Regular cardiac myocyte (primary cell): ENCODE measurements around the gene ULK3. TPM values are rescaled to one million over a fixed set of nuclear protein-coding genes. Genes with fewer than 3 reads are reported as not detected.

Experiments used
- total RNA-seq: library from RNA; depleted of rRNA; stranded (reverse); fragments of >200 nt; gene quantifications from 2 replicates; pipeline ENCODE4 v1.2.3, GENCODE V29; 2014

ULK3 gene, protein sequence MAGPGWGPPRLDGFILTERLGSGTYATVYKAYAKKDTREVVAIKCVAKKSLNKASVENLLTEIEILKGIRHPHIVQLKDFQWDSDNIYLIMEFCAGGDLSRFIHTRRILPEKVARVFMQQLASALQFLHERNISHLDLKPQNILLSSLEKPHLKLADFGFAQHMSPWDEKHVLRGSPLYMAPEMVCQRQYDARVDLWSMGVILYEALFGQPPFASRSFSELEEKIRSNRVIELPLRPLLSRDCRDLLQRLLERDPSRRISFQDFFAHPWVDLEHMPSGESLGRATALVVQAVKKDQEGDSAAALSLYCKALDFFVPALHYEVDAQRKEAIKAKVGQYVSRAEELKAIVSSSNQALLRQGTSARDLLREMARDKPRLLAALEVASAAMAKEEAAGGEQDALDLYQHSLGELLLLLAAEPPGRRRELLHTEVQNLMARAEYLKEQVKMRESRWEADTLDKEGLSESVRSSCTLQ
- 13.5 and 16.3 TPM in 2 replicates for total RNA-seq

DNA sequence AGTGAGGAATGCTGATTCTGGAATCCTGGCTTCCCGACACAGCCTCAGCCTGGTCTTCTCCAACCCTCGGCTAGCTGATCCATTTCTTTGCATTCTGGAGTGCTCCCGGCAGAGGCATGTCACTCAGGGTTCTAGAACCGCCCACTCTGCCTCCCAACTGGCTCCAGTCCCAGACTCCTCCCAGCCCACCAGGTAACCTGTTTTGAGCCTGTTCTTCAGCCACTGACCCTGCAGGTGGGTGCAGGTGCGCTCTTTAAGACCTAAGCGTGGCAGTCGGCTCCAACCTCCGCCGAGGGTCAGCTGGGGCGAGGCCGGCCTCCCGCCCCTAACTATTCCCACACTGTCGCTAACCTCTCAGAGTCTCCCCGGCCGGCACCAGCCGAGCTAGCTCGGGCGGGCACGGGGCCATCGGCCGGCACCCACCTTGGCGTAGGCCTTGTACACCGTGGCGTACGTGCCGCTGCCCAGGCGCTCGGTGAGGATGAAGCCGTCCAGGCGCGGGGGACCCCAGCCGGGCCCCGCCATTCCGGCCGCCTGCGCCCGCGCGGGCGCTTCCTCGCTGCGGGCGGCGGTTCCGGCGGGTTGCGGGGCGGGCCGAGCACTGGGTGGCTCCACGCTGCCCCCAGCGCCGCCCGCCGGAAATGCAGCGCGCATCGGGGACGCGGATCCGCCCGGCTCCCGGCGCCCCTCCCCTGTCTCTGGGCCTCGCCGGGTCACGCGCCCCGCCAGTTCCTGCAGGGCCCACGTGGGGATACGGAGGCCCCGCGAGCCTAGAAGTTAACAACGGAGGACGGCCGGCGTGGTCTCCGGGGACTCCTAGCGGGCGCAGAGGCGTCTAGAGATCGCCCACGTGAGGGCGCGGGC, at the start of gene ULK3:
Gene ULK3 (minus strand): TSS at position 576 of the 864 bp plus-strand sequence. CDS start 51 bp downstream, at position 525.

DNA sequence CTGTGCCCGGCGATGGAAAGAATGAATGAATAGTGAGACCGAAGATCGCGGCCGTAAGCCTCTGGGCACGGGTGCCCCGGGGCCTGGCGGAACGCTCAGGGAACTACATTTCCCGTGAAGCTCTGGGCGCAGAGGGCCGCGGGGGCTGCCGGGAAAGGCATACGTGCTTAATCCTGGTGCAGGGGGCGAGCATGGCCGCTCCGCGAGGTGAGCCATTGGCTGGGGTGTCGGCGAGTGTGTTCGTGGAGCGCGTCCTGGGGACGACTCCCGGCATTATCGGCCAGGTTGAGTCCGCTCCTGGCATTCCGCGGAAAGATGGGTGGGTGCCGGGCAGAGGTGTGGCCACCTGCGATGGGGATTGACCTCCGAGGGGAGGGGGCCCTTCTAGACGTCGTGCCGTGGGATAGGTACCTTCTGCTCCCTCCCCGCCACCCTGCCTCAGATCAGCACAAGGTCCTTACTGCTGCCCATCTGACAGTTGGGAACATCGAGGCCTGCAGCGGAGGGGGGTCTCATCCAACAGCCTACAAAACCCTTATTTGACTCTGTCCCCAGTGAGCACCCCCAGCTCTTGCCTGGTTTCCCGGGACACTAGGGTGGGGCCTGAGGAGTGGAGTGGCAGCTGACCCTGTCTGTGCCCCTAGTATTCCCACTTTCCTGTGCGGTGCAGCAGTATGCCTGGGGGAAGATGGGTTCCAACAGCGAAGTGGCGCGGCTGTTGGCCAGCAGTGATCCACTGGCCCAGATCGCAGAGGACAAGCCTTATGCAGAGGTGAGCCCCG, 47.1 kb upstream of the ULK3 start, which contains the start of gene MPI:
Gene MPI (plus strand): TSS at position 160 of the 782 bp plus-strand sequence. CDS start 32 bp downstream, at position 192.

DNA sequence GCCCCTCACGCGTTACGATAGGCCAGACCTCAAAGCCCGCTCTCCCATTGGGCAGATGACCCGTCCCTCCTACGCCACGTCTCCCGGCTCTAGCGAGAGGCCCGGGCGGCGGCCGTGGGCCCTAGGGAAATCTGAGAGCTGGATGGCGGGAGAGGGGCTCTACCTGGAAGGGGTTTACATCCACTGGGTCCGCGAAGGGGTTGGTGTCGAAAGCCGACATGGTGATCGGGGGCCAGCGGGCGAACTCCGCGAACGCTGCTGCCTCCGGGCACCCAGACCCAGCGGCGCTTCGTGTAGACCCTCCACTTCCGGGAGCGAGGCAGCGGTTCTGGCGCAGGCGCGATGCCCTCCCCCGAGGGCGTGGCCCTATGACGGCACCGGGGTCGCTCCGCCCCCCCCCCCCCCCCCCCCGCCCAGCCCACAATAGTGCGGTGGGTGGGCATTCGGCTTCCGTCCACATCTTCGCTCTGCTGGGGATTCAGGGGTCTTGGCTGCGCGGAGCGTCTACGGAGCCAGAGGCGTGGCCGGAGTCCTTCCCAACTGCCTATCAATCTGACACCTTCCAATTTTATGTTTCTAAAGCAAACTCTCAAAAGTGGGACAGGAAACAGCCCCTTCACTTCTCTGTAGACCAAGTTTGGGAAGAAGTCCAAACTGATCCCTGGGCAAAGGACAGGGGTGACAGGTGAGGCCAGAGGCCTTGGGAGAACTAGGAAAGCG, 30.2 kb upstream of the ULK3 start, which contains the start of gene SCAMP2:
Gene SCAMP2 (minus strand): TSS at position 330 of the 720 bp plus-strand sequence. CDS start 110 bp downstream, at position 220.

DNA sequence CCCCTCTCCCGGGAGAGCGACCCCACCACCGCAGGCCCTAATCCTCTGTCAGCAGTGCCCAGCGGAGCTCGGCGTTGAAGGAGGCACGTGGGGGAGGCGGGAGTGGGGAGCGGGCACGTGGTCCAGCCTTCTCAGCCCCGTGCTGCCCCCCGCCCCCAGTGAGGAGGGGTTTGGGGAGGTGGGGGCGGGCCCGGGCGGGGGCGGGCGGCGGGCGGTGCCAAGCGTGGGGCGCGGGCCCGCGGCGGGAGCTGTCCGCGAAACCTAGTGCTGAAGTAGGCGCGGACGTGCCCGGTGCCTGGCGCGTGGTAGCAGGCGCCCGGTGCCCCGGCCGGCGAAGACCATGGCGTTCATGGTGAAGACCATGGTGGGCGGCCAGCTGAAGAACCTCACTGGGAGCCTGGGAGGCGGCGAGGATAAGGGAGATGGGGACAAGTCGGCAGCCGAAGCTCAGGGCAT, 16.6 kb downstream of the ULK3 start, which contains the start of gene CPLX3:
Gene CPLX3 (plus strand): TSS at position 264 of the 456 bp plus-strand sequence. CDS start 77 bp downstream, at position 341.

DNA sequence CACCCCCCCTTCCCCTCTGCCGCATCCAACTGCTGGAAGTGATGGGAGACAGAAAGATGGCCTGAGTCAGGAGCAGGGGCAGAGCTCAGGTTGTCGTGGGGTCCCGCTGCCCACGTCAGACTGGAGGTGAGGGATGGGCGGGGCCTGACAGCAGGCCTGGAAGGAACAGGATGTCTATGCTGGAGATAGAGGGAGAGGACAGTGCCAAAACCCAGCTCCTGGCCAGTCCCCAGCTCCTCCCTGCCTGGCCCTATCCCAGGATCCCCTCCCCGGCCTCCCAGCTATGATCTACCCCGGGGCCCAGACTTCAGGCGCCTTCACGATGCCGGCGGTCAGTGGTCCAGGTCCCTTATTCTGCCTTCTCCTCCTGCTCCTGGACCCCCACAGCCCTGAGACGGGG, 30.4 kb downstream of the ULK3 start, which contains the start of gene LMAN1L:
Gene LMAN1L (plus strand): TSS at position 303 of the 400 bp plus-strand sequence. CDS start 20 bp downstream, at position 323.

Other genes starting within 250 kb of the ULK3 start
- 50.2 and 64.0 TPM in 2 replicates for gene CLK3, start 227.3 kb downstream of the ULK3 start, total RNA-seq
- 13.5 and 21.5 TPM in 2 replicates for gene EDC3, start 147.1 kb downstream of the ULK3 start, total RNA-seq
- 0.19 and 2.5 TPM in 2 replicates for gene CYP1A1, start 117.6 kb downstream of the ULK3 start, total RNA-seq
- gene CYP1A2, start 94.3 kb downstream of the ULK3 start, total RNA-seq = not detected in 2 replicates
- 12.1 and 30.5 TPM in 2 replicates for gene CSK, start 61.1 kb downstream of the ULK3 start, total RNA-seq
- gene LMAN1L, start 30.3 kb downstream of the ULK3 start, total RNA-seq = not detected in 2 replicates
- gene CPLX3, start 16.5 kb downstream of the ULK3 start, total RNA-seq = not detected in 2 replicates
- 20.9 and 39.1 TPM in 2 replicates for gene SCAMP2, start 30.2 kb upstream of the ULK3 start, total RNA-seq
- gene MPI, start 46.9 kb upstream of the ULK3 start, total RNA-seq = 63.1 and 73.9 TPM in 2 replicates
- 26.3 and 72.2 TPM in 2 replicates for gene FAM219B, start 63.7 kb upstream of the ULK3 start, total RNA-seq
- gene COX5A, start 94.9 kb upstream of the ULK3 start, total RNA-seq = 24.8 and 61.7 TPM in 2 replicates
- 13.4 and 14.1 TPM in 2 replicates for gene RPP25, start 113.6 kb upstream of the ULK3 start, total RNA-seq
- gene SCAMP5, start 152.4 kb upstream of the ULK3 start, total RNA-seq = 2.3 and 4.0 TPM in 2 replicates
- gene PPCDC, start 180.4 kb upstream of the ULK3 start, total RNA-seq = 9.0 and 11.5 TPM in 2 replicates